ENCODE data around the gene THSD8.

DNA sequence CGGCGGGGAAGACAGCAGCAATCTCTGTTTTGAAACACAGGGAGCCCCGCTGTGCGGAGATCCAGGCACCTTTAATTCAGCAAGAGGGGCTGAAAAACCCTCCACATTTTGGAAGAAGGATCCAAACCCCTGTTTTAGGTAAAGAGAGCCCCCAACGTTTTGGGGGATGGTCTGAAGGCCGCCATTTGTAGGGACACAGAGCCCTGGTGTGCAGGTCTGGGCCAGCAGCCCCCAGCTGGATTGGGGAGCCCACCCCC is 23.0 kb upstream of the THSD8 start:
- TF ChIP-seq CTCF (IDR thresholded peaks at IDR 0.05) (no peak), EZH2 (IDR thresholded peaks at IDR 0.05; ENCODE audit: borderline replicate concordance, insufficient read depth, low read depth, low read length, poor library complexity, severe bottlenecking) (no peak)
